HG03060 (cell line): Measurements from ENCODE around the gene CLDN14.

Source experiments
- ATAC-seq: cut with Tn5 transposase; IDR thresholded peaks from one replicate; pipeline ENCODE4 v1.9.1; 2021; ENCODE audit warnings: low read depth, moderate number of reproducible peaks; ENCODE audit not compliant: unreplicated experiment

The CLDN14 gene

GRCh38 chr21:36412916-36413315, 67.0 kb downstream of the CLDN14 start:
- ATAC-seq: no peak

- ATAC-seq: no peak
These were observed 68.6 kb downstream of the CLDN14 start for GRCh38 chr21:36411301-36411700.
